HUES48 (cell line): Measurements from ENCODE around the gene NHLH1.

Source experiments
- H3K27ac ChIP-seq: one replicate; pipeline ENCODE4 v1.7.0; 2013; ENCODE audit warnings: low read depth, low read length, inconsistent platforms
- H3K27me3 ChIP-seq: 2 replicates; pipeline ENCODE4 v1.6.1; 2013; ENCODE audit warnings: mild to moderate bottlenecking, low read length; ENCODE audit not compliant: control insufficient read depth, insufficient read depth
- H3K36me3 ChIP-seq: 2 replicates; pipeline ENCODE4 v1.6.1; 2013; ENCODE audit warnings: low read length; ENCODE audit not compliant: control insufficient read depth, insufficient read depth
- H3K4me1 ChIP-seq: 2 replicates; pipeline ENCODE4 v1.6.1; 2013; ENCODE audit warnings: mild to moderate bottlenecking, low read length; ENCODE audit not compliant: control insufficient read depth, insufficient read depth
- H3K4me3 ChIP-seq: 2 replicates; pipeline ENCODE4 v1.5.1; 2013; ENCODE audit warnings: mild to moderate bottlenecking, low read depth, low read length
- H3K9ac ChIP-seq: 2 replicates; pipeline ENCODE4 v1.6.1; 2013; ENCODE audit warnings: mild to moderate bottlenecking, low read depth, low read length, moderate library complexity
- H3K9me3 ChIP-seq: 2 replicates; pipeline ENCODE4 v1.6.1; 2013; ENCODE audit warnings: low read length; ENCODE audit not compliant: control insufficient read depth, insufficient read depth

Gene NHLH1

GRCh38 chr1:160402001-160402795 is 35.3 kb downstream of the NHLH1 start:
- Histone ChIP-seq H3K4me1 (peaks cover 46% of the 10 kb centered on the region), H3K9ac (no peak overlapping the region), H3K4me3 (peak overlapping the region; percentile 89), H3K9me3 (no peaks in the 10 kb centered on the region), H3K27ac (no peak overlapping the region), H3K27me3 (no peaks in the 10 kb centered on the region), H3K36me3 (peaks cover 3% of the 10 kb centered on the region; the same call in 1 of the 2 replicates)

GRCh38 chr1:160403244-160403643 is 36.4 kb downstream of the NHLH1 start:
- H3K9ac ChIP-seq: no peak overlapping the region
- no peaks in the 10 kb centered on the region for H3K9me3 ChIP-seq
- peaks cover 55% of the 10 kb centered on the region for H3K4me1 ChIP-seq
- H3K27me3 ChIP-seq: no peaks in the 10 kb centered on the region
- H3K36me3 ChIP-seq: peaks cover 3% of the 10 kb centered on the region; the same call in 1 of the 2 replicates
- H3K4me3 ChIP-seq: no peak overlapping the region
- H3K27ac ChIP-seq: no peak overlapping the region

- no peak overlapping the region for H3K4me3 ChIP-seq
- H3K27me3 ChIP-seq: no peaks in the 10 kb centered on the region
- no peak overlapping the region for H3K9ac ChIP-seq
- H3K27ac ChIP-seq: no peak overlapping the region
- H3K9me3 ChIP-seq: no peaks in the 10 kb centered on the region
- peaks cover 56% of the 10 kb centered on the region for H3K4me1 ChIP-seq
- peaks cover 3% of the 10 kb centered on the region; the same call in 1 of the 2 replicates for H3K36me3 ChIP-seq
Measured at GRCh38 chr1:160404094-160404493, 37.2 kb downstream of the NHLH1 start.

- Histone ChIP-seq H3K9me3 (no peaks in the 10 kb centered on the region), H3K27me3 (no peaks in the 10 kb centered on the region), H3K9ac (no peak overlapping the region), H3K27ac (no peak overlapping the region), H3K4me1 (peaks cover 58% of the 10 kb centered on the region), H3K4me3 (no peak overlapping the region), H3K36me3 (peaks cover 7% of the 10 kb centered on the region; the same call in 1 of the 2 replicates)
Measured at GRCh38 chr1:160405331-160405877, 38.5 kb downstream of the NHLH1 start.

DNA sequence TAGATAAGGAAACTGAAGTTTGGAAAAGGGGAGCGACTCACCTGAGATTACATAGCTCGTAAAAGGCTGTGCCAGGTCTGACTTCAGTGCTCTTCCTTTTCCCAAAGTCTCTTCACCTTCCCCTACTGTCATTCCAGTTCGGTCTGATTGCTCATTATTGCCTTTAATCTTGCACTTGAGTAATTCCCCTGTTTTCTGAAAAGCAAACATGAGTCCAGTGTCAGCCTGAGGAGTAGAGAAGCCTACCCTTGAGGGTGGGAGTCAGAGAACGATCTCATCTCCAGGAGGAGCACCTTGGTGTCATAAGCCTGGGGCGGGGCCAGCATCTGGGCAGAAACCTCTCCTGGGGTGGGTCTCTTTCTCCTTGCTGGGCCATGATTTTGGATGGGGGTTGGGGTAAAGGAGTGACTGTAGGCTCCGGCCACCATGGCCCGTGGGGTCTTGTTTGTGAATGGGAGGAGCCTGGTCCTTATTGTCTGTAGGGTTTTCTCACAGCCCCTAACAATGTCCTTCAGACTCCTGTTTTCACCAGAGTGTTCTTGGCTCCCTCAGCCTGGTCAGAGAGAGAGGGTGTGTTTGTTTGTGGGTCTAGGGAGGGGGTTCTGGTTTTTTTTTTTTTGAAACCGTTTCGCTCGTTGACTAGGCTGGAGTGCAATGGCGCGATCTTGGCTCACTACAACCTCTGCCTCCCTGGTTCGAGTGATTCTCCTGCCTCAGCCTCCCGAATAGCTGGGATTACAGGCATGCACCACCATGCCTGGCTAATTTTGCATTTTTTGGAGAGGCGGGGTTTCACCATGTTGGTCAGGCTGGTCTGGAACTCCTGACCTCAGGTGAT is 39.5 kb downstream of the NHLH1 start:
- peaks cover 67% of the 10 kb centered on the region for H3K4me1 ChIP-seq
- H3K36me3 ChIP-seq: peaks cover 7% of the 10 kb centered on the region; the same call in 1 of the 2 replicates

DNA sequence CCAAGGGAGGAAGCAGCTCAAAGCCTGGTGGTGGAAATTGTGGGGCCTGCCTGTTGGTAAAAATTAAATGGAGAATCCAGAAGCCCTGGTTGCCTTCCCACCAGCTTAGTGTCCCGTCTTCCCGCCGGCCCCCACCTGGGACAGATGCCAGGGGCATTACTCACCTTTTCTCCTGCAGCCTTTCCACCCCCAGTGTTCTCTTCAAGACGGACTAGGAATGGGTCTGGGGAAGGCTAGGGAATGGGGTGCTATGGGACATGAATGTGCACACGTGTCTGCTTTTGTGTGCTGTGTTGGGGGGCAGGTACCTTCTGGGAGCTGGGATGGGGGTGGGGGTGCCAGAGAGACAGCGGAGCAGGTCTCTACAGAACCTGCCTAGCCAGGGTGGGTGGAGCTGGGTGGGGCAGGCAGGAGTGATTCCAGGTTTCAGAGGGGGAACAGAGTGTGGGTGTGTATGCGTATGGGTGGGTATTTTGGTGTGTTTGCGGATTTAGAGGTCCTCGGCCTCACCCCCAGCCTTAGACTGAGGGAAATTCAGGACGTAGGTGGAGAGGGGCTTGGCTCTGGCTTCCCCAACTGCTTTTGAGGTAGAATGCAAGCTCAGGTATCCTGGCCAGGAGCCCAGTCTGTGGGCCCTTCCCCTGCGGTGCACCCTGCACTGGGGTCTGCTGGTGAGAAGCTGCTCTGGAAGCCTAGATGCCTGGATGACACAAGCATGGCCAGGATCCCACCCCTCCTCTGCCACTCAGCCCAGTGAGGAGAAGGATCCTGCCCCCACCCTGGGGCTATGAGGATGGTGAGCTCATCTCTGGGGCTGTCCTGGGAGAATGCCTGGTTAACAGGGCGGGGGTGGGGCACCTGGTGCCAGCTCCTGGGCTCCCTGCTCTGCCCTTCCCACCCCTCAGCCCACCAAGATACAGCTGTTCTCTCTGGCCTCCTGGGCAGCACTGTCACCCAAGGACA is 41.2 kb downstream of the NHLH1 start:
- no peaks in the 10 kb centered on the region for H3K27me3 ChIP-seq
- H3K9ac ChIP-seq: no peak overlapping the region
- H3K36me3 ChIP-seq: peaks cover 7% of the 10 kb centered on the region; the same call in 1 of the 2 replicates
- no peak overlapping the region for H3K4me3 ChIP-seq
- H3K4me1 ChIP-seq: peaks cover 53% of the 10 kb centered on the region
- no peaks in the 10 kb centered on the region for H3K9me3 ChIP-seq
- H3K27ac ChIP-seq: peak overlapping the region; percentile 81

More for the DNA sequence above, 39.5 kb downstream of the NHLH1 start:
- H3K27me3 ChIP-seq: no peaks in the 10 kb centered on the region
- H3K9me3 ChIP-seq: no peaks in the 10 kb centered on the region
- no peak overlapping the region for H3K4me3 ChIP-seq
- no peak overlapping the region for H3K27ac ChIP-seq
- no peak overlapping the region for H3K9ac ChIP-seq

- Histone ChIP-seq H3K36me3 (peaks cover 7% of the 10 kb centered on the region; the same call in 1 of the 2 replicates), H3K9me3 (no peaks in the 10 kb centered on the region), H3K27me3 (no peaks in the 10 kb centered on the region), H3K9ac (no peak overlapping the region), H3K4me1 (peaks cover 47% of the 10 kb centered on the region), H3K27ac (peak overlapping the region; percentile 20), H3K4me3 (no peak overlapping the region)
Measured at GRCh38 chr1:160408864-160409263, 42.0 kb downstream of the NHLH1 start.

DNA sequence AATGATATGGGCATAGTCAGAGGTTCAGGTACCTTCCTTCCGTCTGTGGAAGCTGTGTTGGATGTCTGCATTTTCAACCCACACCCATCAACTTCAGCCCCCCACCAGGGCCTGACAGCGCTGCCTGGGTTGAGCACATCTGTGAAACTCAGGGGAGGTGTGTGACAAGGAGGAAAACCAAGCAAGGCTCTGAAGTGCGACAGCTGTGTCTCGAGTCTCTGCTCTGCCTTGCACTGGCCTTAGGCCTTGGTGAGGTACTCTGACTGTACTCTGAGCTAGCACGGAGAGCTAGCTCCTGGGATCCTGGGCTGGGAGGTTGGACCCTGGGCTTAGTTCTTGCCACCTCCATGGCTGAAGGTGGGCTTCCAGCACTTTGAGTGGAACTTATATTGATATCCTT is 42.6 kb downstream of the NHLH1 start:
- Histone ChIP-seq H3K36me3 (peaks cover 7% of the 10 kb centered on the region; the same call in 1 of the 2 replicates), H3K27ac (peak overlapping the region; percentile 65), H3K9me3 (no peaks in the 10 kb centered on the region), H3K27me3 (no peaks in the 10 kb centered on the region), H3K9ac (no peak overlapping the region), H3K4me3 (no peak overlapping the region), H3K4me1 (peaks cover 45% of the 10 kb centered on the region)

- no peak overlapping the region for H3K9ac ChIP-seq
- no peaks in the 10 kb centered on the region for H3K27me3 ChIP-seq
- H3K4me3 ChIP-seq: no peak overlapping the region
- H3K4me1 ChIP-seq: peaks cover 39% of the 10 kb centered on the region
- H3K9me3 ChIP-seq: no peaks in the 10 kb centered on the region
- peaks cover 7% of the 10 kb centered on the region; the same call in 1 of the 2 replicates for H3K36me3 ChIP-seq
- peak overlapping the region; percentile 74 for H3K27ac ChIP-seq
Measured at GRCh38 chr1:160410406-160411005, 43.6 kb downstream of the NHLH1 start.
